ENCODE results near the gene ZNF230.

GRCh38 chr19:44024900-44025216, 22.1 kb downstream of the ZNF230 start:
- TF ChIP-seq RAD21 (IDR thresholded peaks at IDR 0.05; ENCODE audit: low read depth) (no peak), EGR1 (IDR thresholded peaks at IDR 0.05) (no peak), EP300 (IDR thresholded peaks at IDR 0.05; ENCODE audit: borderline replicate concordance) (no peak), REST (IDR thresholded peaks at IDR 0.05; ENCODE audit: low read depth) (no peak), ZBTB7A (IDR thresholded peaks at IDR 0.05; ENCODE audit: low read depth) (no peak), TCF12 (IDR thresholded peaks at IDR 0.05; ENCODE audit: low read depth) (no peak), MAX (IDR thresholded peaks at IDR 0.05) (no peak), CEBPB (IDR thresholded peaks at IDR 0.05) (no peak), FOXM1 (IDR thresholded peaks at IDR 0.05; ENCODE audit: borderline replicate concordance, low read depth) (no peak), NFIC (IDR thresholded peaks at IDR 0.05) (no peak), YY1 (IDR thresholded peaks at IDR 0.05; ENCODE audit: low read depth) (no peak), USF1 (IDR thresholded peaks at IDR 0.05) (no peak), TAF1 (IDR thresholded peaks at IDR 0.05; ENCODE audit: low read depth) (no peak), TEAD4 (IDR thresholded peaks at IDR 0.05) (no peak)

Data from Ishikawa (cell line).